Nephron progenitor cell (in vitro differentiated cells): ENCODE measurements around the gene MSI2.

Source experiments
- DNase-seq: peaks from one replicate; pipeline ENCODE4 v3.0.0; 2021
- H3K27ac Mint-ChIP-seq: 2 replicates; pipeline ENCODE4 v1.8.0; 2021; ENCODE audit warnings: mild to moderate bottlenecking, moderate library complexity, mixed read lengths
- H3K27me3 Mint-ChIP-seq: 2 replicates; pipeline ENCODE4 v1.8.0; 2021; ENCODE audit warnings: mild to moderate bottlenecking, low read depth, mixed read lengths; ENCODE audit not compliant: poor library complexity
- H3K36me3 Mint-ChIP-seq: 2 replicates; pipeline ENCODE4 v1.8.0; 2021; ENCODE audit warnings: low read depth, mixed read lengths
- H3K4me1 Mint-ChIP-seq: 2 replicates; pipeline ENCODE4 v1.8.0; 2021; ENCODE audit warnings: mixed read lengths
- H3K4me3 Mint-ChIP-seq: 2 replicates; pipeline ENCODE4 v1.8.0; 2021; ENCODE audit warnings: mild to moderate bottlenecking, moderate library complexity, mixed read lengths
- H3K9me3 Mint-ChIP-seq: 2 replicates; pipeline ENCODE4 v1.8.0; 2021; ENCODE audit warnings: mild to moderate bottlenecking, moderate library complexity, mixed read lengths
- TF ChIP-seq, protein P1 (sequence below): fragments of 200-600 bp; sonication (generic); IDR thresholded peaks from 2 replicates; pipeline ENCODE4 v1.5.0; 2021; ENCODE audit warnings: antibody characterized with exemption

The MSI2 gene

GRCh38 chr17:57249520-57249919, 6.8 kb upstream of the MSI2 start:
- H3K36me3 Mint-ChIP-seq = peaks cover 31% of the 10 kb centered on the region
- DNase-seq = no peak
- TF ChIP-seq, protein P1, sequence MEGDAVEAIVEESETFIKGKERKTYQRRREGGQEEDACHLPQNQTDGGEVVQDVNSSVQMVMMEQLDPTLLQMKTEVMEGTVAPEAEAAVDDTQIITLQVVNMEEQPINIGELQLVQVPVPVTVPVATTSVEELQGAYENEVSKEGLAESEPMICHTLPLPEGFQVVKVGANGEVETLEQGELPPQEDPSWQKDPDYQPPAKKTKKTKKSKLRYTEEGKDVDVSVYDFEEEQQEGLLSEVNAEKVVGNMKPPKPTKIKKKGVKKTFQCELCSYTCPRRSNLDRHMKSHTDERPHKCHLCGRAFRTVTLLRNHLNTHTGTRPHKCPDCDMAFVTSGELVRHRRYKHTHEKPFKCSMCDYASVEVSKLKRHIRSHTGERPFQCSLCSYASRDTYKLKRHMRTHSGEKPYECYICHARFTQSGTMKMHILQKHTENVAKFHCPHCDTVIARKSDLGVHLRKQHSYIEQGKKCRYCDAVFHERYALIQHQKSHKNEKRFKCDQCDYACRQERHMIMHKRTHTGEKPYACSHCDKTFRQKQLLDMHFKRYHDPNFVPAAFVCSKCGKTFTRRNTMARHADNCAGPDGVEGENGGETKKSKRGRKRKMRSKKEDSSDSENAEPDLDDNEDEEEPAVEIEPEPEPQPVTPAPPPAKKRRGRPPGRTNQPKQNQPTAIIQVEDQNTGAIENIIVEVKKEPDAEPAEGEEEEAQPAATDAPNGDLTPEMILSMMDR = no peak
- H3K9me3 Mint-ChIP-seq = peaks cover 47% of the 10 kb centered on the region
- no peak overlapping the region for H3K4me3 Mint-ChIP-seq
- H3K27me3 Mint-ChIP-seq = no peaks in the 10 kb centered on the region
- H3K27ac Mint-ChIP-seq = no peak overlapping the region
- H3K4me1 Mint-ChIP-seq = peaks cover 23% of the 10 kb centered on the region

DNA sequence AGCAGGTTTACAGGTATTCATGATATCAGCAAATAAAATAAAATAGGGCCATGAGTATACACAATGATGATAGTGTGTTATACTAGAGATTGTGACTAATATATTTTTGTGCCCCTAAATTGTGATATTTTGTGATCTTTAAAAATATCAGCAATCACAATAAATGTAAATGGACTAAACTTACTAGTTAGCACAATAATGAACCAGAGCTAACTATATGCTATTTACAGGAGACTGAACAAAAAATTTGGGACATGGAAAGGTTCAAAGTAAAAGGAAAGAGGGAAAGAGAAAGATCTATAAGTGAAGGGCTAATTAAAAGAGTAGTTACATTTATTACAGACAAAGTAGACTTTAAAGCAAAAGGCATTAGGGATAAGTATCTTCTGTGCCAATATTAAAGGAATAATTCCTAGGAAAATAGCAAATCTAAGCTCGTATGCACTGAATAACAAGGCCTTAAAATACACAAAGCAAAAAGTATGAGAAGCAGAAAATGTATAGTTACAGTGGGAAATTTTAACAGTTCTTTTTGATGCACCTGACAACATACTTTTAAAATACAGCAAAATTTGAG, 5.0 kb upstream of the MSI2 start:
- peaks cover 31% of the 10 kb centered on the region for H3K36me3 Mint-ChIP-seq
- no peaks in the 10 kb centered on the region for H3K27me3 Mint-ChIP-seq
- DNase-seq = no peak
- H3K9me3 Mint-ChIP-seq = peaks cover 42% of the 10 kb centered on the region
- peaks cover 30% of the 10 kb centered on the region for H3K4me1 Mint-ChIP-seq
- no peak overlapping the region for H3K4me3 Mint-ChIP-seq
- H3K27ac Mint-ChIP-seq = no peak overlapping the region
- TF ChIP-seq, protein P1 = no peak

- no peak for DNase-seq
- H3K9me3 Mint-ChIP-seq = peaks cover 33% of the 10 kb centered on the region
- H3K4me1 Mint-ChIP-seq = peaks cover 35% of the 10 kb centered on the region
- H3K36me3 Mint-ChIP-seq = peaks cover 25% of the 10 kb centered on the region
- H3K27ac Mint-ChIP-seq = no peak overlapping the region
- H3K4me3 Mint-ChIP-seq = peak overlapping the region; percentile 26
- TF ChIP-seq, protein P1 = no peak
- no peaks in the 10 kb centered on the region for H3K27me3 Mint-ChIP-seq
These were observed 2.8 kb upstream of the MSI2 start for GRCh38 chr17:57253362-57254065.

- H3K27ac Mint-ChIP-seq = peak overlapping the region; percentile 69
- no peak for DNase-seq
- peaks cover 15% of the 10 kb centered on the region for H3K36me3 Mint-ChIP-seq
- peak overlapping the region; percentile 88 for H3K4me3 Mint-ChIP-seq
- no peaks in the 10 kb centered on the region for H3K27me3 Mint-ChIP-seq
- TF ChIP-seq, protein P1 = no peak
- peaks cover 53% of the 10 kb centered on the region for H3K4me1 Mint-ChIP-seq
- H3K9me3 Mint-ChIP-seq = peaks cover 17% of the 10 kb centered on the region
These were observed 1.0 kb upstream of the MSI2 start for GRCh38 chr17:57255182-57255775.

GRCh38 chr17:57256708-57257112, 387 bp downstream of the MSI2 start:
- no peak for DNase-seq
- H3K36me3 Mint-ChIP-seq = peaks cover 16% of the 10 kb centered on the region
- TF ChIP-seq, protein P1 = no peak
- peaks cover 67% of the 10 kb centered on the region for H3K4me1 Mint-ChIP-seq
- no peaks in the 10 kb centered on the region for H3K27me3 Mint-ChIP-seq
- H3K4me3 Mint-ChIP-seq = peak overlapping the region; percentile 98
- peaks cover 4% of the 10 kb centered on the region for H3K9me3 Mint-ChIP-seq
- peak overlapping the region; percentile 99 for H3K27ac Mint-ChIP-seq
